ENCODE measurements around the gene BDKRB2. TPM values are rescaled to one million over a fixed set of nuclear protein-coding genes. Genes with fewer than 3 reads are reported as not detected.
A peak's percentile ranks its signal among the peaks of the same experiment; 100 is the strongest.

BDKRB2 gene
- total RNA-seq, 6 experiments from 2014 or later, result 5.8 to 11.2 (median 9.1) TPM

GRCh38 chr14:96184737-96185136 is 19.9 kb upstream of the BDKRB2 start:
- DNase-seq, result no peak
- Mint-ChIP-seq H3K9me3 (no peaks in the 10 kb centered on the region), H3K36me3 (ENCODE audit: low read depth) (no peaks in the 10 kb centered on the region), H3K4me3 (no peak overlapping the region), H3K4me1 (ENCODE audit: low read depth) (peaks cover 20% of the 10 kb centered on the region), H3K27me3 (ENCODE audit: insufficient read depth) (peaks cover 5% of the 10 kb centered on the region), H3K27ac (no peak overlapping the region)
- no peak for TF ChIP-seq CTCF (IDR thresholded peaks at IDR 0.05)

GRCh38 chr14:96187216-96188031 is 17.2 kb upstream of the BDKRB2 start:
- peaks cover 20% of the 10 kb centered on the region for H3K4me1 Mint-ChIP-seq (ENCODE audit: low read depth)

GRCh38 chr14:96189281-96189711 is 15.3 kb upstream of the BDKRB2 start:
- Mint-ChIP-seq H3K4me3 (peak overlapping the region; percentile 57; the same call in 1 of the 2 replicates), H3K27ac (peak overlapping the region; percentile 47; the same call in 1 of the 2 replicates), H3K4me1 (ENCODE audit: low read depth) (peaks cover 19% of the 10 kb centered on the region), H3K36me3 (ENCODE audit: low read depth) (no peaks in the 10 kb centered on the region), H3K27me3 (ENCODE audit: insufficient read depth) (peaks cover 8% of the 10 kb centered on the region), H3K9me3 (no peaks in the 10 kb centered on the region)
- DNase-seq, result peak; percentile 56
- TF ChIP-seq CTCF (IDR thresholded peaks at IDR 0.05), result no peak

More at GRCh38 chr14:96187216-96188031, 17.2 kb upstream of the BDKRB2 start:
- TF ChIP-seq CTCF (IDR thresholded peaks at IDR 0.05), result no peak
- H3K27me3 Mint-ChIP-seq (ENCODE audit: insufficient read depth), result peaks cover 5% of the 10 kb centered on the region
- no peaks in the 10 kb centered on the region for H3K9me3 Mint-ChIP-seq
- H3K36me3 Mint-ChIP-seq (ENCODE audit: low read depth), result no peaks in the 10 kb centered on the region
- DNase-seq, result no peak
- H3K4me3 Mint-ChIP-seq, result no peak overlapping the region
- no peak overlapping the region for H3K27ac Mint-ChIP-seq

DNA sequence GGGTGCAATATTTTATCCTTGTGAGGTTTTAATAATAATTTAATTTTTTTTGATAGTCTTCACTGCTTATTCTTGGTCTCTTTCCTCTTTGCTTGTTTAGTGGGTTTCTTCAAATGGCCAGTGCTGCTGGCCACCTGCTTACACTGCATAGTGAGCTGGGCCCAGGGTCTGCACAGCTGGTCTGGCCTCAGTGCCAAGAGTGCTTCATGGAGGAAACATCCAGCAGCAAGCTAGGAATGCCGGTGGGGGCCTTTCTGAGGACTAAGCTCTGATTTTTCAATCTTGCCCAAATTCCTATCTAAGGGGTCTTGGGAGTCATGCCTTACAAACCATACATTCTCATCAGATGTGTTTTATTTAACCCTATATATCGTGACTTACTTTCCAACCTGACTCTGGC is 13.3 kb upstream of the BDKRB2 start:
- no peak for TF ChIP-seq CTCF (IDR thresholded peaks at IDR 0.05)
- Mint-ChIP-seq H3K36me3 (ENCODE audit: low read depth) (no peaks in the 10 kb centered on the region), H3K27me3 (ENCODE audit: insufficient read depth) (peaks cover 6% of the 10 kb centered on the region), H3K9me3 (no peaks in the 10 kb centered on the region), H3K4me3 (no peak overlapping the region), H3K27ac (no peak overlapping the region), H3K4me1 (ENCODE audit: low read depth) (peaks cover 20% of the 10 kb centered on the region; the same call in 1 of the 2 replicates)
- DNase-seq, result no peak

GRCh38 chr14:96191841-96192462 is 12.7 kb upstream of the BDKRB2 start:
- Mint-ChIP-seq H3K27ac (no peak overlapping the region), H3K9me3 (no peaks in the 10 kb centered on the region), H3K4me1 (ENCODE audit: low read depth) (peaks cover 23% of the 10 kb centered on the region; the same call in 1 of the 2 replicates), H3K36me3 (ENCODE audit: low read depth) (no peaks in the 10 kb centered on the region), H3K4me3 (no peak overlapping the region), H3K27me3 (ENCODE audit: insufficient read depth) (peaks cover 11% of the 10 kb centered on the region)
- no peak for TF ChIP-seq CTCF (IDR thresholded peaks at IDR 0.05)
- DNase-seq, result no peak
